BE2C (cell line): ENCODE measurements around the gene ARHGAP23.

Experiments
- DNase-seq: peaks from one replicate; pipeline ENCODE4 v3.0.0-alpha.2; 2020
- H3K27me3 ChIP-seq: fragments of 250-450 bp; sonication (Bioruptor Pico); 2 replicates; pipeline ENCODE4 v1.5.1; 2020; ENCODE audit warnings: mild to moderate bottlenecking
- H3K36me3 ChIP-seq: fragments of 250-450 bp; sonication (Bioruptor Pico); 2 replicates; pipeline ENCODE4 v1.5.1; 2020; ENCODE audit warnings: mild to moderate bottlenecking
- H3K4me1 ChIP-seq: fragments of 250-450 bp; sonication (Bioruptor Pico); 2 replicates; pipeline ENCODE4 v1.5.1; 2020
- H3K4me3 ChIP-seq: 2 replicates; pipeline ENCODE4 v1.5.1; 2011; ENCODE audit warnings: low read depth, low read length
- H3K9me3 ChIP-seq: fragments of 250-450 bp; sonication (Bioruptor Pico); 2 replicates; pipeline ENCODE4 v1.5.1; 2020
- CTCF ChIP-seq: IDR thresholded peaks from 2 replicates; pipeline ENCODE4 v1.5.1; 2012; ENCODE audit warnings: mild to moderate bottlenecking, low read depth, low read length

Gene ARHGAP23

GRCh38 chr17:38429476-38430100, 1.3 kb downstream of the ARHGAP23 start:
- Histone ChIP-seq H3K36me3 (no peaks in the 10 kb centered on the region), H3K4me3 (no peak overlapping the region), H3K4me1 (no peaks in the 10 kb centered on the region), H3K9me3 (no peaks in the 10 kb centered on the region), H3K27me3 (no peaks in the 10 kb centered on the region)
- no peak for TF ChIP-seq CTCF
- no peak for DNase-seq

GRCh38 chr17:38430316-38430715, 2.1 kb downstream of the ARHGAP23 start:
- H3K4me3 ChIP-seq, result no peak overlapping the region
- no peaks in the 10 kb centered on the region for H3K27me3 ChIP-seq
- DNase-seq, result no peak
- no peaks in the 10 kb centered on the region for H3K36me3 ChIP-seq
- H3K4me1 ChIP-seq, result no peaks in the 10 kb centered on the region; the same call in 1 of the 2 replicates
- H3K9me3 ChIP-seq, result no peaks in the 10 kb centered on the region
- TF ChIP-seq CTCF, result no peak

- Histone ChIP-seq H3K9me3 (no peaks in the 10 kb centered on the region), H3K4me1 (peaks cover 4% of the 10 kb centered on the region), H3K4me3 (no peak overlapping the region), H3K36me3 (no peaks in the 10 kb centered on the region), H3K27me3 (no peaks in the 10 kb centered on the region)
- DNase-seq, result no peak
- no peak for TF ChIP-seq CTCF
Observed at GRCh38 chr17:38430822-38431221, 2.6 kb downstream of the ARHGAP23 start.

GRCh38 chr17:38431346-38432145, 3.3 kb downstream of the ARHGAP23 start:
- H3K4me1 ChIP-seq, result peaks cover 10% of the 10 kb centered on the region
- H3K27me3 ChIP-seq, result no peaks in the 10 kb centered on the region
- TF ChIP-seq CTCF, result no peak

GRCh38 chr17:38434178-38434665, 6.0 kb downstream of the ARHGAP23 start:
- TF ChIP-seq CTCF, result no peak
- Histone ChIP-seq H3K36me3 (no peaks in the 10 kb centered on the region), H3K9me3 (no peaks in the 10 kb centered on the region), H3K27me3 (no peaks in the 10 kb centered on the region), H3K4me1 (peaks cover 10% of the 10 kb centered on the region), H3K4me3 (no peak overlapping the region)
- no peak for DNase-seq

More at GRCh38 chr17:38431346-38432145, 3.3 kb downstream of the ARHGAP23 start:
- H3K4me3 ChIP-seq, result no peak overlapping the region
- DNase-seq, result no peak
- no peaks in the 10 kb centered on the region for H3K9me3 ChIP-seq
- no peaks in the 10 kb centered on the region for H3K36me3 ChIP-seq

GRCh38 chr17:38435795-38436194, 7.5 kb downstream of the ARHGAP23 start:
- no peak for TF ChIP-seq CTCF

More at GRCh38 chr17:38435795-38436194, 7.5 kb downstream of the ARHGAP23 start:
- Histone ChIP-seq H3K36me3 (no peaks in the 10 kb centered on the region), H3K4me1 (peaks cover 10% of the 10 kb centered on the region), H3K4me3 (no peak overlapping the region), H3K9me3 (no peaks in the 10 kb centered on the region), H3K27me3 (no peaks in the 10 kb centered on the region)
- DNase-seq, result peak; percentile 53
